Skeletal muscle tissue (tissue), 4 donors: Measurements from ENCODE around the gene FGFR2. TPM values are rescaled to one million over a fixed set of nuclear protein-coding genes. Genes with fewer than 3 reads are reported as not detected.

Experiments
- H3K27ac ChIP-seq: one replicate; pipeline ENCODE4 v1.7.0; 2013; ENCODE audit warnings: mild to moderate bottlenecking, low read depth, low read length, inconsistent platforms
- H3K27me3 ChIP-seq, 3 donors: one replicate each; pipeline ENCODE4 v1.7.0; 2013; ENCODE audit warnings: low read length in 3 of 3; ENCODE audit not compliant: control insufficient read depth in 3 of 3, insufficient read depth in 3 of 3
- H3K36me3 ChIP-seq, 3 donors: one replicate each; pipeline ENCODE4 v1.7.0; 2013; ENCODE audit warnings: low read length in 3 of 3; ENCODE audit not compliant: control insufficient read depth in 3 of 3, insufficient read depth in 3 of 3
- H3K4me1 ChIP-seq, 3 donors: one replicate each; pipeline ENCODE4 v1.7.0; 2013; ENCODE audit warnings: low read length in 3 of 3, mild to moderate bottlenecking in 3 of 3; ENCODE audit not compliant: control insufficient read depth in 3 of 3, insufficient read depth in 3 of 3
- H3K4me3 ChIP-seq, 3 donors: one replicate each; pipeline ENCODE4 v1.7.0; 2013; ENCODE audit warnings: low read length in 3 of 3
- H3K9ac ChIP-seq, 3 donors: one replicate each; pipeline ENCODE4 v1.7.0; 2013; ENCODE audit warnings: low read length in 3 of 3, mild to moderate bottlenecking in 3 of 3, moderate library complexity in 2 of 3, low read depth in 1 of 3
- H3K9me3 ChIP-seq, 3 donors: one replicate each; pipeline ENCODE4 v1.7.0; 2013; ENCODE audit warnings: low read length in 3 of 3; ENCODE audit not compliant: control insufficient read depth in 3 of 3
- total RNA-seq: library from RNA; depleted of rRNA; stranded (reverse); fragments of >200 nt; gene quantifications from one replicate; pipeline ENCODE4 v1.2.3, GENCODE V29; 2014
- donor health status: Osteomylitis.

Gene FGFR2
- total RNA-seq, 1 donor from 2014 or later: 11.5 TPM

- Histone ChIP-seq H3K27me3 (peaks cover 3 to 23% (median 22%) of the 10 kb centered on the region in 3 donors), H3K27ac (no peak overlapping the region), H3K4me1 (no peaks in the 10 kb centered on the region), H3K4me3 (no peak overlapping the region), H3K9ac (no peak overlapping the region), H3K9me3 (no peaks in the 10 kb centered on the region), H3K36me3 (no peaks in the 10 kb centered on the region)
Measured at GRCh38 chr10:121627876-121628581, 29.8 kb upstream of the FGFR2 start.

GRCh38 chr10:121624836-121625486 lies 26.7 kb upstream of the FGFR2 start:
- no peak overlapping the region for H3K27ac ChIP-seq
- H3K4me3 ChIP-seq: no peak overlapping the region
- no peaks in the 10 kb centered on the region for H3K4me1 ChIP-seq
- no peaks in the 10 kb centered on the region for H3K9me3 ChIP-seq
- no peaks in the 10 kb centered on the region for H3K36me3 ChIP-seq
- H3K9ac ChIP-seq: no peak overlapping the region
- H3K27me3 ChIP-seq: peaks cover 3 to 25% (median 23%) of the 10 kb centered on the region in 3 donors

- H3K4me3 ChIP-seq: no peak overlapping the region
- peaks cover 0 to 7% (median 0%) of the 10 kb centered on the region in 3 donors for H3K9me3 ChIP-seq
- no peaks in the 10 kb centered on the region for H3K4me1 ChIP-seq
- no peak overlapping the region for H3K27ac ChIP-seq
- H3K36me3 ChIP-seq: no peaks in the 10 kb centered on the region
- H3K27me3 ChIP-seq: peaks cover 0 to 12% (median 9%) of the 10 kb centered on the region in 3 donors
- H3K9ac ChIP-seq: no peak overlapping the region
Measured at GRCh38 chr10:121618906-121619305, 20.7 kb upstream of the FGFR2 start.

- Histone ChIP-seq H3K36me3 (no peaks in the 10 kb centered on the region), H3K4me1 (no peaks in the 10 kb centered on the region)
Measured at GRCh38 chr10:121617176-121617575, 18.9 kb upstream of the FGFR2 start.

GRCh38 chr10:121616291-121616690 lies 18.0 kb upstream of the FGFR2 start:
- Histone ChIP-seq H3K27me3 (peaks cover 0 to 18% (median 3%) of the 10 kb centered on the region in 3 donors), H3K27ac (no peak overlapping the region), H3K4me3 (no peak overlapping the region), H3K9ac (no peak overlapping the region), H3K9me3 (peaks cover 0 to 7% (median 0%) of the 10 kb centered on the region in 3 donors), H3K4me1 (no peaks in the 10 kb centered on the region), H3K36me3 (no peaks in the 10 kb centered on the region)

More at GRCh38 chr10:121617176-121617575, 18.9 kb upstream of the FGFR2 start:
- Histone ChIP-seq H3K9me3 (peaks cover 0 to 7% (median 0%) of the 10 kb centered on the region in 3 donors), H3K9ac (no peak overlapping the region), H3K27ac (no peak overlapping the region), H3K4me3 (no peak overlapping the region), H3K27me3 (peaks cover 0 to 14% (median 3%) of the 10 kb centered on the region in 3 donors)

GRCh38 chr10:121615836-121616235 lies 17.6 kb upstream of the FGFR2 start:
- no peaks in the 10 kb centered on the region for H3K36me3 ChIP-seq
- no peak overlapping the region for H3K27ac ChIP-seq

GRCh38 chr10:121615435-121615793 lies 17.2 kb upstream of the FGFR2 start:
- Histone ChIP-seq H3K9ac (no peak overlapping the region), H3K36me3 (no peaks in the 10 kb centered on the region), H3K4me1 (no peaks in the 10 kb centered on the region), H3K4me3 (no peak overlapping the region), H3K27ac (no peak overlapping the region), H3K9me3 (peaks cover 0 to 7% (median 0%) of the 10 kb centered on the region in 3 donors), H3K27me3 (peaks cover 0 to 17% (median 4%) of the 10 kb centered on the region in 3 donors)

More at GRCh38 chr10:121615836-121616235, 17.6 kb upstream of the FGFR2 start:
- H3K9me3 ChIP-seq: peaks cover 0 to 7% (median 0%) of the 10 kb centered on the region in 3 donors
- no peak overlapping the region for H3K4me3 ChIP-seq
- H3K27me3 ChIP-seq: peaks cover 0 to 19% (median 3%) of the 10 kb centered on the region in 3 donors
- H3K4me1 ChIP-seq: no peaks in the 10 kb centered on the region
- no peak overlapping the region for H3K9ac ChIP-seq

- Histone ChIP-seq H3K4me3 (no peak overlapping the region), H3K36me3 (no peaks in the 10 kb centered on the region), H3K4me1 (no peaks in the 10 kb centered on the region), H3K9ac (no peak overlapping the region), H3K27me3 (peaks cover 0 to 19% (median 8%) of the 10 kb centered on the region in 3 donors), H3K27ac (no peak overlapping the region), H3K9me3 (peaks cover 0 to 7% (median 0%) of the 10 kb centered on the region in 3 donors)
Measured at GRCh38 chr10:121614613-121615434, 16.6 kb upstream of the FGFR2 start.

GRCh38 chr10:121613456-121613855 lies 15.2 kb upstream of the FGFR2 start:
- H3K9me3 ChIP-seq: peaks cover 0 to under 1% (median 0%) of the 10 kb centered on the region in 3 donors
- H3K36me3 ChIP-seq: no peaks in the 10 kb centered on the region
- H3K27ac ChIP-seq: no peak overlapping the region
- H3K4me3 ChIP-seq: no peak overlapping the region
- H3K4me1 ChIP-seq: peaks cover 0 to 4% (median 2%) of the 10 kb centered on the region in 3 donors
- H3K9ac ChIP-seq: no peak overlapping the region
- H3K27me3 ChIP-seq: peaks cover 5 to 26% (median 20%) of the 10 kb centered on the region in 3 donors
